Keratinocyte (primary cell): ENCODE measurements around the gene IL32.

ENCODE experiments used
- EZH2 ChIP-seq: IDR thresholded peaks from one replicate; pipeline ENCODE4 v1.6.1; 2012; ENCODE audit warnings: inconsistent platforms, mild to moderate bottlenecking, low read length, moderate library complexity
- TF ChIP-seq, protein P1 (sequence below), 3 experiments: IDR thresholded peaks in 1 of 3; conservative IDR thresholded peaks in 1 of 3; optimal IDR thresholded peaks in 1 of 3; 2 replicates in 2 of 3; 3 replicates in 1 of 3; pipeline versions ENCODE3 to v1.5.1; 2011; ENCODE audit warnings: low read length in 3 of 3, mild to moderate bottlenecking in 3 of 3, moderate library complexity in 2 of 3, control low read depth in 1 of 3, inconsistent platforms in 1 of 3; ENCODE audit not compliant: insufficient read depth in 2 of 3; ENCODE audit errors: extremely low read depth in 1 of 3

DNA sequence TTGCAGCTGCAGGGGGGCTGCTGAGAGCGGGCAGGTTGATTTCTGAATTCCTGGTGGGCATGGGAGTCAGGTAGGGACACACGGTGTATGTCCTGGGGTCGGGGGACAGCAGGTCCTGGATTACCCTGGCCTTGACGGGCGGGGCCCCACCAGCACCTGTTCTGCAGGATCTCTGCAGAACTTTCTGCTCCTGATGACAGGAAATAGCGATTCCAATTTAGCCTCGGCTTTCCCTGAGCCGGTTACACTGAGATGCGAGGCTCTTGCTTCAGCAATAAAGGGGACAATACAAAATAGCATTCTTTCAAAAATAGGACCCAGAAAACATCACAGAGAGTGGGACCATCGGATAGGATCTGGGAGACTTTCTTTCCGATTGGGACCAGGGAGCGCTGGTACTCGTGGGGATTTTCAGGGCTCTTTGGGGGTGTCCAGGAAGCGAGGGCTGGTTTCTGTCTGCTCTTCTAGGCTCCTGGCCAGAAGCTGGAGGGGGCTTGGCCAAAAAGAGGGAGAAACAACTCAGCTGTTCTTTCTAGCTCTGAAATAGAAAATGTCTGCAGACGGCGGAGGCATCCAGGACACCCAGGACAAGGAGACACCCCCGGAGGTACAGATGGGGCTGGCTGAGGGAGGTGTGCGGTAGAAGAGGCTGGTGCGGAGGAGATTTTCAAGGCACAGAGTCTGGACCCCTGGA, 47.6 kb downstream of the IL32 start:
- TF ChIP-seq, protein P1, sequence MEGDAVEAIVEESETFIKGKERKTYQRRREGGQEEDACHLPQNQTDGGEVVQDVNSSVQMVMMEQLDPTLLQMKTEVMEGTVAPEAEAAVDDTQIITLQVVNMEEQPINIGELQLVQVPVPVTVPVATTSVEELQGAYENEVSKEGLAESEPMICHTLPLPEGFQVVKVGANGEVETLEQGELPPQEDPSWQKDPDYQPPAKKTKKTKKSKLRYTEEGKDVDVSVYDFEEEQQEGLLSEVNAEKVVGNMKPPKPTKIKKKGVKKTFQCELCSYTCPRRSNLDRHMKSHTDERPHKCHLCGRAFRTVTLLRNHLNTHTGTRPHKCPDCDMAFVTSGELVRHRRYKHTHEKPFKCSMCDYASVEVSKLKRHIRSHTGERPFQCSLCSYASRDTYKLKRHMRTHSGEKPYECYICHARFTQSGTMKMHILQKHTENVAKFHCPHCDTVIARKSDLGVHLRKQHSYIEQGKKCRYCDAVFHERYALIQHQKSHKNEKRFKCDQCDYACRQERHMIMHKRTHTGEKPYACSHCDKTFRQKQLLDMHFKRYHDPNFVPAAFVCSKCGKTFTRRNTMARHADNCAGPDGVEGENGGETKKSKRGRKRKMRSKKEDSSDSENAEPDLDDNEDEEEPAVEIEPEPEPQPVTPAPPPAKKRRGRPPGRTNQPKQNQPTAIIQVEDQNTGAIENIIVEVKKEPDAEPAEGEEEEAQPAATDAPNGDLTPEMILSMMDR (optimal IDR thresholded peaks at IDR 0.05 in 1 of 3, IDR thresholded peaks at IDR 0.05 in 1 of 3, conservative IDR thresholded peaks at IDR 0.05 in 1 of 3; ENCODE audit: extremely low read depth in 1 of 3, insufficient read depth in 2 of 3, low read length in 3 of 3): no peak
- no peak for TF ChIP-seq EZH2
